ENCODE results near the gene CMC2.
A peak's percentile ranks its signal among the peaks of the same experiment; 100 is the strongest.

CMC2 gene

DNA sequence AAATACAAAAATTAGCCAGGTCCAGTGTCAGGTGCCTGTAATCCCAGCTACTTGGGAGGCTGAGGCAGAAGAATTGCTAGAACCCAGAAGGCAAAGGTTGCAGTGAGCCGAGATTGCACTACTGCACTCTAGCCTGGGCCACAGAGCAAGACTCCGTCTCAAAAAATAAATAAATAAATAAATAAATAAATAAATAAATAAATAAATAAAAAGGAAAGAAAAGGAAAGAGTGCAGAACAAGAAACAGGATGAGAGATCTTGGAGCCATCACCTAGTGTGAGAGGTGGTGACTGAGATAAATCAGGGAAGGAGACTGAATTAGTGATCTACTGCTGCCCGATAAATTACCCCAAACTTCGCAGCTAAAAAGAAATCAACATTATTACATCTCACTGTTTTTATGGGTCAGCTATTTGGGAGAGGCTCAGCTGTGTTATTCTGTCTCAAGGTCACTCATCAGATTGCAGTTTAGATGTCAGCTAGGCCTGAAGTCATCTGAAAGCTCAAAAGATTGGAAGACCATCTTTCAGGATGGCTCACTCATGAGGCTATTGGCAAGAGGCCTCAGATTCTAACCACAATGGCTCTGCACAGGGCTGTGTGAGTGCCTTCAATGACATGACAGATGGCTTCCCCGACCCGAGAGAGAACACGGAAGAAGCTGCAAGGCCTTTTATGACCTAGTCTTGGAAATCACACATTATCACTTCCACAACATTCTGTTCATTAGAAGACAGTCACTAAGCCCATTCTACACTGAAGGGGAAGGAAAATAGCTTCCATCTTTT, 66.4 kb downstream of the CMC2 start (continued):
- TF ChIP-seq, protein P1, sequence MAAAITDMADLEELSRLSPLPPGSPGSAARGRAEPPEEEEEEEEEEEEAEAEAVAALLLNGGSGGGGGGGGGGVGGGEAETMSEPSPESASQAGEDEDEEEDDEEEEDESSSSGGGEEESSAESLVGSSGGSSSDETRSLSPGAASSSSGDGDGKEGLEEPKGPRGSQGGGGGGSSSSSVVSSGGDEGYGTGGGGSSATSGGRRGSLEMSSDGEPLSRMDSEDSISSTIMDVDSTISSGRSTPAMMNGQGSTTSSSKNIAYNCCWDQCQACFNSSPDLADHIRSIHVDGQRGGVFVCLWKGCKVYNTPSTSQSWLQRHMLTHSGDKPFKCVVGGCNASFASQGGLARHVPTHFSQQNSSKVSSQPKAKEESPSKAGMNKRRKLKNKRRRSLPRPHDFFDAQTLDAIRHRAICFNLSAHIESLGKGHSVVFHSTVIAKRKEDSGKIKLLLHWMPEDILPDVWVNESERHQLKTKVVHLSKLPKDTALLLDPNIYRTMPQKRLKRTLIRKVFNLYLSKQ (tag by site-specific recombination; IDR thresholded peaks at IDR 0.05; ENCODE audit: borderline replicate concordance): 0 out of 2 replicates have a peak, but pooled peaks have one; percentile 57
- TF ChIP-seq ZBTB26 (tag by site-specific recombination; optimal IDR thresholded peaks at IDR 0.05) (no peak), ZNF501 (tag by site-specific recombination; IDR thresholded peaks at IDR 0.05) (peak; percentile 77; the same call in 1 of the 2 replicates), ZNF654 (tag by site-specific recombination; IDR thresholded peaks at IDR 0.05; ENCODE audit: low read depth) (peak; percentile 52), ZXDB (tag by site-specific recombination; IDR thresholded peaks at IDR 0.05) (peak; percentile 79), HOXC10 (CRISPR knock-in tag; IDR thresholded peaks at IDR 0.05) (no peak), ZNF184 (tag by site-specific recombination; IDR thresholded peaks at IDR 0.05) (no peak), ZNF621 (tag by site-specific recombination; IDR thresholded peaks at IDR 0.05) (no peak), ZNF239 (tag by site-specific recombination; IDR thresholded peaks at IDR 0.05) (no peak), ZNF19 (tag by site-specific recombination; IDR thresholded peaks at IDR 0.05; ENCODE audit: low read depth) (peak; percentile 85; the same call in 1 of the 2 replicates), ZNF404 (tag by site-specific recombination; IDR thresholded peaks at IDR 0.05) (peak; percentile 93), MZF1 (tag by site-specific recombination; IDR thresholded peaks at IDR 0.05; ENCODE audit: borderline replicate concordance) (no peak; the same call in 1 of the 2 replicates), KLF16 (tag by site-specific recombination; IDR thresholded peaks at IDR 0.05) (no peak)

- Histone ChIP-seq H3K4me3 (ENCODE audit: low read depth, low read length) (no peak overlapping the region), H3K36me3 (ENCODE audit: control insufficient read depth in 2 of 2, insufficient read depth in 1 of 2, low read length in 2 of 2) (no peaks in the 10 kb centered on the region), H3K9me3 (ENCODE audit: control insufficient read depth, insufficient read depth, low read depth, low read length) (no peaks in the 10 kb centered on the region), H3K4me1 (ENCODE audit: control insufficient read depth, insufficient read depth, low read length) (no peaks in the 10 kb centered on the region), H3K27ac (ENCODE audit: extremely low read depth, low read depth, low read length) (no peak overlapping the region)
- CTCF ChIA-PET: interaction anchor here (0.6 to 1.1 kb wide), 2 partner anchors 10 to 54 kb away, joined by 3 to 6 read pairs; no protein-coding TSS in a partner anchor
- TF ChIP-seq, protein P1 (tag by site-specific recombination; IDR thresholded peaks at IDR 0.05; ENCODE audit: borderline replicate concordance): no peak
- TF ChIP-seq YY2 (tag by site-specific recombination; IDR thresholded peaks at IDR 0.05) (no peak), SETDB1 (IDR thresholded peaks at IDR 0.05; ENCODE audit: insufficient read length, low read length) (no peak), ZNF707 (tag by site-specific recombination; IDR thresholded peaks at IDR 0.05) (no peak), ZNF426 (tag by site-specific recombination; IDR thresholded peaks at IDR 0.05) (no peak), ZNF169 (tag by site-specific recombination; IDR thresholded peaks at IDR 0.05) (no peak), ZNF837 (tag by site-specific recombination; IDR thresholded peaks at IDR 0.05) (no peak), REPIN1 (tag by site-specific recombination; IDR thresholded peaks at IDR 0.05; ENCODE audit: low read depth) (no peak), SP2 (tag by site-specific recombination; IDR thresholded peaks at IDR 0.05) (no peak), ZNF311 (tag by site-specific recombination; IDR thresholded peaks at IDR 0.05; ENCODE audit: borderline replicate concordance) (no peak), KLF1 (tag by site-specific recombination; IDR thresholded peaks at IDR 0.05) (no peak), ZNF202 (tag by site-specific recombination; IDR thresholded peaks at IDR 0.05; ENCODE audit: borderline replicate concordance) (no peak), SALL2 (tag by site-specific recombination; IDR thresholded peaks at IDR 0.05; ENCODE audit: borderline replicate concordance) (no peak), ZNF558 (tag by site-specific recombination; IDR thresholded peaks at IDR 0.05) (no peak)
- TF ChIP-seq, protein P2, sequence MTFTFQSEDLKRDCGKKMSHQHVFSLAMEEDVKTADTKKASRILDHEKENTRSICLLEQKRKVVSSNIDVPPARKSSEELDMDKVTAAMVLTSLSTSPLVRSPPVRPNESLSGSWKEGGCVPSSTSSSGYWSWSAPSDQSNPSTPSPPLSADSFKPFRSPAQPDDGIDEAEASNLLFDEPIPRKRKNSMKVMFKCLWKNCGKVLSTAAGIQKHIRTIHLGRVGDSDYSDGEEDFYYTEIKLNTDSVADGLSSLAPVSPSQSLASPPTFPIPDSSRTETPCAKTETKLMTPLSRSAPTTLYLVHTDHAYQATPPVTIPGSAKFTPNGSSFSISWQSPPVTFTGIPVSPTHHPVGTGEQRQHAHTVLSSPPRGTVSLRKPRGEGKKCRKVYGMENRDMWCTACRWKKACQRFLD (tag by site-specific recombination; IDR thresholded peaks at IDR 0.05): no peak
- TF ChIP-seq, protein P3, sequence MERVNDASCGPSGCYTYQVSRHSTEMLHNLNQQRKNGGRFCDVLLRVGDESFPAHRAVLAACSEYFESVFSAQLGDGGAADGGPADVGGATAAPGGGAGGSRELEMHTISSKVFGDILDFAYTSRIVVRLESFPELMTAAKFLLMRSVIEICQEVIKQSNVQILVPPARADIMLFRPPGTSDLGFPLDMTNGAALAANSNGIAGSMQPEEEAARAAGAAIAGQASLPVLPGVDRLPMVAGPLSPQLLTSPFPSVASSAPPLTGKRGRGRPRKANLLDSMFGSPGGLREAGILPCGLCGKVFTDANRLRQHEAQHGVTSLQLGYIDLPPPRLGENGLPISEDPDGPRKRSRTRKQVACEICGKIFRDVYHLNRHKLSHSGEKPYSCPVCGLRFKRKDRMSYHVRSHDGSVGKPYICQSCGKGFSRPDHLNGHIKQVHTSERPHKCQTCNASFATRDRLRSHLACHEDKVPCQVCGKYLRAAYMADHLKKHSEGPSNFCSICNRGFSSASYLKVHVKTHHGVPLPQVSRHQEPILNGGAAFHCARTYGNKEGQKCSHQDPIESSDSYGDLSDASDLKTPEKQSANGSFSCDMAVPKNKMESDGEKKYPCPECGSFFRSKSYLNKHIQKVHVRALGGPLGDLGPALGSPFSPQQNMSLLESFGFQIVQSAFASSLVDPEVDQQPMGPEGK (tag by site-specific recombination; IDR thresholded peaks at IDR 0.05): no peak
- TF ChIP-seq, protein P4, sequence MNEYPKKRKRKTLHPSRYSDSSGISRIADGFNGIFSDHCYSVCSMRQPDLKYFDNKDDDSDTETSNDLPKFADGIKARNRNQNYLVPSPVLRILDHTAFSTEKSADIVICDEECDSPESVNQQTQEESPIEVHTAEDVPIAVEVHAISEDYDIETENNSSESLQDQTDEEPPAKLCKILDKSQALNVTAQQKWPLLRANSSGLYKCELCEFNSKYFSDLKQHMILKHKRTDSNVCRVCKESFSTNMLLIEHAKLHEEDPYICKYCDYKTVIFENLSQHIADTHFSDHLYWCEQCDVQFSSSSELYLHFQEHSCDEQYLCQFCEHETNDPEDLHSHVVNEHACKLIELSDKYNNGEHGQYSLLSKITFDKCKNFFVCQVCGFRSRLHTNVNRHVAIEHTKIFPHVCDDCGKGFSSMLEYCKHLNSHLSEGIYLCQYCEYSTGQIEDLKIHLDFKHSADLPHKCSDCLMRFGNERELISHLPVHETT (tag by site-specific recombination; IDR thresholded peaks at IDR 0.05): no peak
- POLR2A ChIA-PET: no interaction called here
Measured at GRCh38 chr16:80938879-80939260, 67.8 kb downstream of the CMC2 start.
